Fibroblast of the aortic adventitia (primary cell): ENCODE results near the gene DEAF1. TPM values are rescaled to one million over a fixed set of nuclear protein-coding genes. Genes with fewer than 3 reads are reported as not detected.

Experiments used
- DNase-seq: peaks from one replicate; pipeline ENCODE4 v3.0.0-alpha.2; 2010; ENCODE audit warnings: low read depth
- H3K4me3 ChIP-seq: 2 replicates; pipeline ENCODE4 v1.5.1; 2011; ENCODE audit warnings: low read depth, mild to moderate bottlenecking, control low read depth, low read length, moderate library complexity
- total RNA-seq: library from RNA; depleted of rRNA; stranded (reverse); fragments of >200 nt; gene quantifications from 2 replicates; pipeline ENCODE4 v1.2.3, GENCODE V29; 2012; ENCODE audit warnings: low replicate concordance
- TF ChIP-seq, protein P1 (sequence below): IDR thresholded peaks from 2 replicates; pipeline ENCODE4 v1.5.1; 2011; ENCODE audit warnings: mild to moderate bottlenecking, low read length, control low read depth, inconsistent platforms; ENCODE audit not compliant: insufficient read depth

DEAF1 gene
- total RNA-seq, 1 donor = 40.0 TPM

DNA sequence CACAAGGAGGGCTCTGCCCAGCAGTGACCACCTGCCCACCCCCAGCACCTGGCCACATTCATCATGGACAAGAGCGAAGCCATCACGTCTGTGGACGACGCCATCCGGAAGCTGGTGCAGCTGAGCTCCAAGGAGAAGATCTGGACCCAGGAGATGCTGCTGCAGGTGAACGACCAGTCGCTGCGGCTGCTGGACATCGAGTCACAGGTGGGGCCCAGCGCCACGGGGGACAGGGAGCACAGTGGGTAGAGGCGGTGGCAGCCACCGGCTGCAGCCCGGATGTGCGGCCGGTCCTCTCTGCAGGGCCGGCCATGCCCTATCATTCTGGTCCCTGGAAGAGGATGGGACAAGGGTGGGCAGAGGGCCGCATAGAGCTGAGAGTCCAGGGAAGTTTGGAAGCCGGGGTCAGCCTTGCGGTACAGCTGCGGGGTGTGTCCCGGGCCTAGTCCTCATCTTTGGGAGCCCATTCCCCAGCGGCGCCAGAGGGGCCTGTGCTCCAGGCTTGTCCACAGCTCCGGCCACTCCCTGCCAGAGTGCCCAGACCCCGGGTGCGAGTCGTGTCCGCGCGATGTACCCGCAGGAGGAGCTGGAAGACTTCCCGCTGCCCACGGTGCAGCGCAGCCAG, 25.1 kb upstream of the DEAF1 start:
- no peak for DNase-seq
- no peak overlapping the region for H3K4me3 ChIP-seq
- TF ChIP-seq, protein P1, sequence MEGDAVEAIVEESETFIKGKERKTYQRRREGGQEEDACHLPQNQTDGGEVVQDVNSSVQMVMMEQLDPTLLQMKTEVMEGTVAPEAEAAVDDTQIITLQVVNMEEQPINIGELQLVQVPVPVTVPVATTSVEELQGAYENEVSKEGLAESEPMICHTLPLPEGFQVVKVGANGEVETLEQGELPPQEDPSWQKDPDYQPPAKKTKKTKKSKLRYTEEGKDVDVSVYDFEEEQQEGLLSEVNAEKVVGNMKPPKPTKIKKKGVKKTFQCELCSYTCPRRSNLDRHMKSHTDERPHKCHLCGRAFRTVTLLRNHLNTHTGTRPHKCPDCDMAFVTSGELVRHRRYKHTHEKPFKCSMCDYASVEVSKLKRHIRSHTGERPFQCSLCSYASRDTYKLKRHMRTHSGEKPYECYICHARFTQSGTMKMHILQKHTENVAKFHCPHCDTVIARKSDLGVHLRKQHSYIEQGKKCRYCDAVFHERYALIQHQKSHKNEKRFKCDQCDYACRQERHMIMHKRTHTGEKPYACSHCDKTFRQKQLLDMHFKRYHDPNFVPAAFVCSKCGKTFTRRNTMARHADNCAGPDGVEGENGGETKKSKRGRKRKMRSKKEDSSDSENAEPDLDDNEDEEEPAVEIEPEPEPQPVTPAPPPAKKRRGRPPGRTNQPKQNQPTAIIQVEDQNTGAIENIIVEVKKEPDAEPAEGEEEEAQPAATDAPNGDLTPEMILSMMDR = no peak

DNA sequence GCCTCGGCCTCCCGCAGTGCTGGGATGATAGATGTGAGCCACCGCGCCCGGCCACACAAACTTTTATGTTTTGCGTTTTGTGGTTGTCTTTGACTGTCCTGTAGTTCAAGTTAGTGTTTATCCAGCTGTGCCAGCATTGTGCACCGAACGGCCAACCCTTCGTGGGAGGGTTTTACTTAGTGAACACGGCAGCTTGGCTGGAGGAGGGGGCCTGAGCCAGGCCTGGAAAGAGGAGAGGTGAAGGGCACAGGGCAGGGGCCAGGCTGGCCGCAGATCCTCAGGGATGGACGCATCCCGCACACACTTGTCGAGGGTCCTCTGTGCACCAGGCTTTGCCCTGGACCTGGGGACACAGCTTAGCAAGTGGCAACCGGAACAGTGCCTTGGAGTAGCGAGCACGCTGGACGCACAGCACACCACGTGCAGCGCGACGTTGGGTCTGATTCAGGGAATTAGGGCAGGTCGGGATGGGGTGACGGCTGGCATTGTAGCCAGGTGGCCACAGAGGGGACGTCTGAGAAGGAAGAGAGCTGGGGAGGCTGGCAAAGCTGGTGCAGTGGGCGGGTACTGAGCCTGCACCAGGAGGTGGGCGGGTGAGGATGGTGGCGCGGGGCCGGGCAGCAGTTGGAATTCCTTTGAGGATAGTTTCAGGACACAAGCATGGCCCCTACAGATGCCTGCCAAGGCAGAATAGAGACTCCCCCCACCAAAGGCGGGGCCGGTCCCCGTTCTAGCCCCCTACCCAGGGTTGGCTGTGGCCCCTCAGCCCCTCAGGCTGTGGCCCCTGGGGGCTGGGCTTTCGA, 24.4 kb upstream of the DEAF1 start:
- TF ChIP-seq, protein P1 = no peak
- no peak overlapping the region for H3K4me3 ChIP-seq
- no peak for DNase-seq

DNA sequence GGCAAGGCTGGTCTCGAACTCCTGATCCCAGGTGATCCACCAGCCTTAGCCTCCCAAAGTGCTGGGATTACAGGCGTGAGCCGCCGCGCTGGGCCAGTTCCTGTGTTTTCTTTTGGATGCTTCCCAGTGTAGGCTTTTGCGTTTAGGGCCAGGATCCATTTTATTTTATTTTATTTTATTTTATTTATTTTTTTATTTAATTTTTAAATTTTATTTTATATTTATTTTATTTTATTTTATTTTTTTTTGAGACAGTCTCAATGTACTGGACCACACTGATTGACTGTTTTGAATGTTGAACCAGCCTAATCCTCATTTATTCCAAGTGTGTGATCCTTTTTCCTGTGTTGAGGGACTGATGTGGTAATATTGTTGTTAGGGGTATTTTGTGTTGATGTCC, 19.4 kb upstream of the DEAF1 start:
- TF ChIP-seq, protein P1 = no peak
- H3K4me3 ChIP-seq = no peak overlapping the region
- no peak for DNase-seq

DNA sequence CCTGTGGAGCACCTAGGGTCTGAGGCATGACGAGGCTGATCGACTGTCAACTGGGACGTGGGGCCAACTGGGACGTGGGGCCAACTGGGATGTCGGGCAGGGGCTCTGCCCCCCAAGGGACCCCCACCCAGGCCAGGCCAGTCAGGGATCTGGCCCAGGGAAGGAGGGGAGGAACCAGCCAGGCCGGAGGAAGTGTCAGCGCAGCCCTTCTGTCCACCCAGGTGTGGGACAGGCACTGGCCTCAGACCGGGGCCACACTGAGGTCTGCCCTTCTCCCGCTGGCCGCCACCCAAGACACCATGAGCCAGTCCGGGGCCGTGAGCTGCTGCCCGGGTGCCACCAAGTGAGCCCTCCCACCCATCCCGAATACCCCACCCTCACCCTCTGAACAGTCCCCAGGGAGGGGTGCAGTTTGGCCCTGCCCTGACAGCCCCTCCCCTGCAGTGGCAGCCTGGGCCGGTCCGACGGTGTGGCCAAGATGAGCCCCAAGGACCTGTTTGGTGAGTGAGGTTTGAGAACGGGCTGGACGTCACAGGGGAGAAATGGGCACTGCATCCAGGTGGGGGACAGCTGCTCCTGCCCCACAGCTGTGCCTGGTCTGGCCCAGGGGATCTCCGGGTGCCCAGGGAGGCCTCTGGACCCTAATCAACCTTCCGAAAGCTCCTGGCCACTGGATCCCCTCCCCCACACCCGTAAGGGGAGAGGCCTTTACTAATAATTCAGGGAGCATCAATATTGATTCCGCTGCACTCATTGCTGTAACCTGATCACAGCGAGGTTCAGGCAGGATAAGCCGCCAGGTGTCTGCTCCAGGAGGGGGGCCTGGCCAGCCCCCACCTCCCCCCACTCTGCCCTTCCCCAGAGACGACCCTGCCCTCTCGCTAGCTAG, 14.3 kb upstream of the DEAF1 start:
- no peak for DNase-seq
- no peak overlapping the region for H3K4me3 ChIP-seq
- TF ChIP-seq, protein P1 = no peak

DNA sequence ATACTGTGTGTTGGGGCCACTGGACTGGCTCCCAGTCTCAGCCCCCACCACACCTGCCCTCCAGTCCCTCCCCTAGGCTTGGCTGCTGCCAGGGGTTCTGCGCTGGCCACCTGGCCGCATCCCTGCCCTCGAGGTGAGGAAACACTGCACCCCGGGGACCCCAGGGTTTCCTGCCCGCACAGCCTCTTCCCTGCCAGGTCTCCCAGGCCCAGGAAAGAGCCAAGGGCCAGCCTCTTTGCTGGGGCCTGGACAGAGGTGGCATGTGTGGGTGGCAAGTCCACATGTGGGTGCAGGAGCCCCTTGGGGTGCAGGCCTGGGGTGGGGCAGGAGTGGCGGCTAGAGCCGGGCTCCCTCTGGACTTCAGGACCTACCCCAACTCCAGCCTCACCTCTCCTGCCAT, 13.5 kb upstream of the DEAF1 start:
- no peak overlapping the region for H3K4me3 ChIP-seq
- TF ChIP-seq, protein P1 = no peak
- no peak for DNase-seq

DNA sequence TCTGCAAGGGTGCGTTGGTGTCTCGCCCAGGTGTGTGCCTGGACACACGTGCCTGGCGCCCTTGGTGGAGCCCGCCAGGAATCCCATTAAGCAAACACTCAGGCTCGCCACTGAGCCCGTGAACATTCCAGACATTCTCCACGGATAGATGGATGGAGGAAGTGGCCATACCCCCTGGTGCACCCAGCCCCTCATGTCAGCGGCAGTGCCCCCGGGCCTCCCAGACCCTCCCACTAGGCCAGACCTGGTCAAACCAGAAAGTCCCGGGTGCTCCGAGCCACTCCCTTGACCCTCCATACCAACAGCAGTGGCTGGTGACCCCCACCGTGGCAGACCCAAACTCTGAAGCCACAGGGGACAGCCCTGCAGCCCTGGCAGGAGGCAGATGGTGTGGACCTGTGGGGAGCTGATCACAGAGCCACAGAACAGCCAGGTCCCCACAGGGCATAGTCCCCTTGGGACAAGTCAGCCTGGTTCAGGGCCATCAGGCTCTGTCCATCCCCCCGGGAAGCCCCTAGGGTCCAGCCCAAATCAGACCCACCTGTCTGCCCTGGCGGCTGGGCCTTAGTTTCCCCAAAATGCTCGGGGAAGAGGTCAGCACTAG, 12.9 kb upstream of the DEAF1 start:
- no peak overlapping the region for H3K4me3 ChIP-seq
- DNase-seq = no peak
- TF ChIP-seq, protein P1 = no peak
